Body of pancreas (tissue), 4 donors: Measurements from ENCODE around the gene U2AF2. TPM values are rescaled to one million over a fixed set of nuclear protein-coding genes. Genes with fewer than 3 reads are reported as not detected.
A peak's percentile ranks its signal among the peaks of the same experiment; 100 is the strongest.

Experiments
- ATAC-seq: fragments of 150-250 bp; one replicate; pipeline ENCODE4 v1.9.1; 2016
- DNase-seq, 4 donors: peaks; one replicate each; pipeline ENCODE4 v3.0.0-alpha.2; 2019
- H3K27ac ChIP-seq, 4 donors: fragments of 200-600 bp; sonication (generic); 1 replicate in 3 of 4; 2 replicates in 1 of 4; pipeline versions ENCODE4 v1.5.1 to v1.6.1; 2016 to 2019; ENCODE audit warnings: mild to moderate bottlenecking in 1 of 4, mixed read lengths in 1 of 4, moderate library complexity in 1 of 4
- H3K27me3 ChIP-seq, 2 donors: fragments of 200-600 bp; sonication (generic); one replicate each; pipeline ENCODE4 v1.6.0; 2016; ENCODE audit warnings: mild to moderate bottlenecking in 1 of 2
- H3K36me3 ChIP-seq, 2 donors: fragments of 200-600 bp; sonication (generic); replicated peaks in 1 of 2; 2 replicates each; pipeline ENCODE4 v1.5.1; 2016; ENCODE audit warnings: low read depth in 2 of 2; ENCODE audit not compliant: insufficient read depth in 1 of 2
- H3K4me1 ChIP-seq: fragments of 200-600 bp; sonication (generic); one replicate; pipeline ENCODE4 v1.6.0; 2016
- H3K4me3 ChIP-seq, 2 donors: fragments of 200-600 bp; sonication (generic); 1 replicate in 1 of 2; 2 replicates in 1 of 2; pipeline ENCODE4 v1.5.1; 2016 to 2019
- H3K9me3 ChIP-seq, 3 donors: fragments of 200-600 bp; sonication (generic); 1 replicate in 2 of 3; 2 replicates in 1 of 3; pipeline ENCODE4 v1.5.1; 2016
- POLR2A ChIP-seq, 3 donors: fragments of 450-650 bp; IDR thresholded peaks; one replicate each; pipeline ENCODE4 v1.6.1; 2016; ENCODE audit warnings: antibody characterized with exemption in 3 of 3, mild to moderate bottlenecking in 2 of 3
- WGBS, 2 donors: methylation state at CpG; one replicate each; pipeline ENCODE4 v1.1.5; 2017; 5-methylcytosine and 5-hydroxymethylcytosine counted together
- intact Hi-C: fragments of 100-400 bp; cut with DNase I; formaldehyde crosslinking; loops from one replicate; pipeline ENCODE4 v1.15.1; 2023
- total RNA-seq, 2 donors: library from RNA; depleted of rRNA; stranded (reverse); fragments of >200 nt; gene quantifications; one replicate each; pipeline ENCODE4 v1.1.0, GENCODE V29; 2016
- TF ChIP-seq, protein P1 (sequence below), 7 experiments: fragments of 450-650 bp in 4 of 7; fragments of 200-600 bp in 3 of 7; sonication (generic) in 3 of 7; IDR thresholded peaks; one replicate each; pipeline ENCODE4 v1.5.1; 2016 to 2019; ENCODE audit warnings: antibody characterized with exemption in 7 of 7

Gene U2AF2
- total RNA-seq, 2 donors from 2014 or later = 53.4 to 106 TPM

DNA sequence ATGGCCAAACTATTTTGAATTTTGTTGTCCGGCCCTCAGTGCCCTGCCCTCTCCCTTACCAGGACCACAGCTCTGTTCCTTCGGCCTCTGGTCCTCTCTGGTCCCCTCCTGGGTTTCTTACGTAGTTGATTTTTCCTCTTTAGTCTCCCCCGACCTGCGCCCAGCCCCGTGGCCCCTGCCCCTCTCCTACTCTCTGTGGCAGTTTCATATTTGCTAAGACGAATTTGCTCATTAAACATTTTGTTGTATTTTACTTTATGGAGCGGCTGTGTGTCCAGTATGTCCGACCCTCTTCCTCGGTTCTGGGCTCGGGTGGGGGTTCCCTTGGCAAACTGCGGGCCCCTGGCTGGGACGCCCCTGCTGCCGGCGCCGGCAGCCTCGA, 19.6 kb downstream of the U2AF2 start:
- H3K4me1 ChIP-seq = peaks cover 48% of the 10 kb centered on the region
- TF ChIP-seq, protein P1, sequence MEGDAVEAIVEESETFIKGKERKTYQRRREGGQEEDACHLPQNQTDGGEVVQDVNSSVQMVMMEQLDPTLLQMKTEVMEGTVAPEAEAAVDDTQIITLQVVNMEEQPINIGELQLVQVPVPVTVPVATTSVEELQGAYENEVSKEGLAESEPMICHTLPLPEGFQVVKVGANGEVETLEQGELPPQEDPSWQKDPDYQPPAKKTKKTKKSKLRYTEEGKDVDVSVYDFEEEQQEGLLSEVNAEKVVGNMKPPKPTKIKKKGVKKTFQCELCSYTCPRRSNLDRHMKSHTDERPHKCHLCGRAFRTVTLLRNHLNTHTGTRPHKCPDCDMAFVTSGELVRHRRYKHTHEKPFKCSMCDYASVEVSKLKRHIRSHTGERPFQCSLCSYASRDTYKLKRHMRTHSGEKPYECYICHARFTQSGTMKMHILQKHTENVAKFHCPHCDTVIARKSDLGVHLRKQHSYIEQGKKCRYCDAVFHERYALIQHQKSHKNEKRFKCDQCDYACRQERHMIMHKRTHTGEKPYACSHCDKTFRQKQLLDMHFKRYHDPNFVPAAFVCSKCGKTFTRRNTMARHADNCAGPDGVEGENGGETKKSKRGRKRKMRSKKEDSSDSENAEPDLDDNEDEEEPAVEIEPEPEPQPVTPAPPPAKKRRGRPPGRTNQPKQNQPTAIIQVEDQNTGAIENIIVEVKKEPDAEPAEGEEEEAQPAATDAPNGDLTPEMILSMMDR (IDR thresholded peaks at IDR 0.05) = no peak
- no peak for TF ChIP-seq POLR2A (IDR thresholded peaks at IDR 0.05)
- ATAC-seq (no peak), DNase-seq (no peak)
- H3K4me3 ChIP-seq = peak overlapping the region; percentile 35 to 79
- H3K36me3 ChIP-seq = peaks cover 4 to 22% of the 10 kb centered on the region in 2 donors
- WGBS, 2 donors = 15 to 31% methylated on average over 10 to 17 of the region's 17 CpGs
- no peaks in the 10 kb centered on the region for H3K27me3 ChIP-seq
- no peaks in the 10 kb centered on the region for H3K9me3 ChIP-seq
- intact Hi-C loops = loop anchor here (10.0 kb wide), 1 partner anchor 1220 kb away; no protein-coding TSS in a partner anchor
- peak overlapping the region; percentile 80 to 95 (median 91) for H3K27ac ChIP-seq

DNA sequence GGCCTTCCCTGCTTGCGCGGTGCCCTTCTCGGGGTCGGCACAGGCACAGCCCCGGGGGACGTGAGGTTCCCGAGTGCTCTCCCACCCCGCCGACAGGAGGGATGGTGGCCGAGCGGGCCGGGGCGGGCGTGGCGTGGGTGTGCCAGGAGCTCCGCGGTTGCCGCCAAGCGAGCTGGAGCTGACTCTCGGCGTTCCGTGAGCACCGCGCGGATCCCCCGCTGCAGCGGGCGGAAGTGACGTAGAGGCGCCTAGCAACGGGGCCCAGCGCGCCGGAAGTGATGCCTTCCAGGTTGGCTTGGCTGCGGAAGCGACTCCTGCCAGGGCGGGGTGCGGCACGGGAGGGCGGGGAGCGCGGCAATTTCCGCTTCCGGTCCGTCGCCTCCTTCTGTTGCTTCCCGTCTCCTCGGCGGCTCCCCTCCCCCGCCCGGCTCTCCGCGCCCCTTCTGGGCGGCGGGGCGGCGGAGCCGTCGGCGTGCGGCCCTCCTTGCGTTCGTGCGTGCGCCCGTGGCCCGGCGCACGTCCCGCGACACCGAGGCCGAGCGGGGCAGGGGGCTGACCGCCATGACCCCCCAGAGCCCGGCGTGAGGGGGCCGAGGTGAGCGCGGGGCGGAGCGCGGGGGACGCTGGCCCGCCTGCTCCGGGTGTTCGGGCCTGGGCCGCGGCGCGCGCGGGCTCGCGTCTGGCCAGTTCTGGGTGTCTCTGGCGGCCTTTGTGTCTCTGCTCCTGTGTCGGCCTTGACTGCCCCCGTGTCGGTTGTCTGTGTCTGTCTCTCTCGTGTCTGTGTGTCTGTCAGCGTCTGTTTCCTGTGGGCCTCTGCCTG, 20.2 kb downstream of the U2AF2 start, which contains the start of gene EPN1:
TSS of gene EPN1 (plus strand) at position 386 of the 820 bp plus-strand sequence. CDS start 3,402 bp downstream, outside the sequence.
- ATAC-seq (peak; percentile 93), DNase-seq (peak; percentile 97 to 98 (median 98))
- Histone ChIP-seq H3K27me3 (no peaks in the 10 kb centered on the region), H3K4me1 (peaks cover 54% of the 10 kb centered on the region), H3K36me3 (peaks cover 0 to 18% of the 10 kb centered on the region in 2 donors), H3K4me3 (peak within 1 kb of the TSS; percentile 35 to 79), H3K27ac (peak within 1 kb of the TSS; percentile 80 to 95 (median 91)), H3K9me3 (no peaks in the 10 kb centered on the region)
- intact Hi-C loops = loop anchor here (10.0 kb wide), 1 partner anchor 1220 kb away; no protein-coding TSS in a partner anchor
- TF ChIP-seq, protein P1 (IDR thresholded peaks at IDR 0.05) = no peak
- peak; percentile 9 to 61 (median 31) for TF ChIP-seq POLR2A (IDR thresholded peaks at IDR 0.05)
- 1% methylated on average over 91 of the region's 101 CpGs; no CpG with 5 or more reads in 1 of the 2 donors for WGBS, 2 donors

DNA sequence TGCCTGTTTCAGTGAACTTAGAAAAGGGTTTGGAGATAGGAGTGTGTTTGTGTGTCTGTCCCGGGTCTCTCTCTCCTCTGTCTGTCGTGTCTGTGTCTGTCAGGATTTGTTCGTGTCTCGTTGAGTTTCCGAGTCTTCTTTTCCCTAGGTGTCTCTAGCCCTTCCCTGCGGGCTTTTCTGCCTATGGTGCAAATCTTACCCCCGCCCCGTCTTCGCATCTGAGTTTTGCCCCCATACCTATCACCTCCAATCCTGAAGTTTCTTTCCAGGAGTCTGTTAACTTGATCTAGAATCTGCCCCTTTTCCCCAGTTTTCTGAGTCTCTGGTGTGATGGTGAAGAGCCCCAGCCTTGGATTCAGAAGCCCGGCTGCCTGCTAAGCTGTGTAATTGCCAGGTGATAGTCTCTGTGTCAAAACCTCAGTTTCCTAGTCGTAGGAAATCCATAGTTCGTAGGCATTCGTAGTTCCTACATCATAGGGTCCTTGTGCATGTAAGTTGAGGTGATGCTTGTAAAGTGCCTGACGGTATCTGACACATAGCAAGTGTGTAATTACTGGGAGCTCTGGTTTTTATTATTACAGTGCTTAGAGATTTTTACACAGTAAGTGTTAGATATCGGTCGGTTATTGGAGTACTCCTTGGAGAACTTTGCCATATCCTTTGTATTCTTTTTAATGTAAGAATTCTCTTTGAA, 21.0 kb downstream of the U2AF2 start:
- Histone ChIP-seq H3K4me3 (peak overlapping the region; percentile 35 to 79), H3K27me3 (no peaks in the 10 kb centered on the region), H3K36me3 (peaks cover 0 to 11% of the 10 kb centered on the region in 2 donors), H3K27ac (peak overlapping the region; percentile 80 to 95 (median 91)), H3K4me1 (peaks cover 61% of the 10 kb centered on the region), H3K9me3 (no peaks in the 10 kb centered on the region)
- no peak for TF ChIP-seq POLR2A (IDR thresholded peaks at IDR 0.05)
- TF ChIP-seq, protein P1 (IDR thresholded peaks at IDR 0.05) = no peak
- intact Hi-C loops = loop anchor here (10.0 kb wide), 1 partner anchor 1221 kb away; no protein-coding TSS in a partner anchor
- no peak for ATAC-seq
- no peak for DNase-seq
- 2 to 4% methylated on average over 16 of the region's 16 CpGs for WGBS, 2 donors

DNA sequence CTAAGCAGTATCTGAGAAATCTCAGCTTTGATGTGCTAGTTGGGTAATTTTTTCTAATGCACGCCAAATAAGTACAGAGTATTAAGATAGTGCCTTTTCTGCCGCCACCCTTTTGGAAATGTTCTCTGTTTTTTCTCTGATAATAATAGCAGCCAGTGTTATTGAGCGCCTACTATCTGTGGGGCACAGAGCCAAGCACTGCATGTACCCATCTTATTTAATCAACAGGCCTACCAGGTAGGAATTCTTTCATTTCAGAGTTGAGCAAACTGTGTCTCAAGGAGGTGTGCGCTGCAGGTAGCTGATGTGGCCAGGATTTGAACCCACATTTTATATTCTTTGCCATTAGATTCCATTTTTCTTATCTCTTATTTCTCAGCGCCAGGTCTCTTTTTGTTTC, 21.5 kb downstream of the U2AF2 start:
- 21% methylated on average over 5 of the region's 5 CpGs for WGBS, 2 donors
- Histone ChIP-seq H3K9me3 (no peaks in the 10 kb centered on the region), H3K27ac (peak overlapping the region; percentile 5 to 95 (median 86)), H3K36me3 (peaks cover 0 to 9% of the 10 kb centered on the region in 2 donors), H3K4me3 (no peak overlapping the region), H3K27me3 (no peaks in the 10 kb centered on the region), H3K4me1 (peaks cover 67% of the 10 kb centered on the region)
- intact Hi-C loops = loop anchor here (10.0 kb wide), 1 partner anchor 1222 kb away; no protein-coding TSS in a partner anchor
- ATAC-seq = peak; percentile 57
- DNase-seq = peak; percentile 86 to 93 (median 90)
- TF ChIP-seq, protein P1 (IDR thresholded peaks at IDR 0.05) = peak in 4 of 7 experiments; percentile 30 to 48 (median 40)
- TF ChIP-seq POLR2A (IDR thresholded peaks at IDR 0.05) = peak in 2 of 3 donors; percentile 35 to 52
